Gastrocnemius medialis (tissue), 4 donors: ENCODE data around the gene CLSTN3. TPM values are rescaled to one million over a fixed set of nuclear protein-coding genes. Genes with fewer than 3 reads are reported as not detected.
"Not testable (repeated sequence)": the region's sequence is repeated elsewhere in the genome, so short reads cannot be mapped to it uniquely, and the experiment has no call there.

Source experiments
- ATAC-seq, 2 donors: fragments of 150-250 bp; one replicate each; pipeline ENCODE4 v1.9.1; 2016
- DNase-seq, 2 donors: peaks; one replicate each; pipeline ENCODE4 v3.0.0-alpha.2; 2019
- H3K27ac ChIP-seq, 4 donors: fragments of 200-600 bp; sonication (generic); 1 replicate in 1 of 4; 2 replicates in 3 of 4; pipeline ENCODE4 v1.5.1; 2016 to 2018; ENCODE audit warnings: mild to moderate bottlenecking in 2 of 4, moderate library complexity in 1 of 4
- H3K27me3 ChIP-seq, 3 donors: fragments of 200-600 bp; sonication (generic) in 2 of 3; 1 replicate in 1 of 3; 2 replicates in 2 of 3; pipeline versions ENCODE4 v1.5.1 to v1.6.0; 2016 to 2019; ENCODE audit warnings: mild to moderate bottlenecking in 1 of 3, moderate library complexity in 1 of 3
- H3K36me3 ChIP-seq, 2 donors: fragments of 200-600 bp; sonication (generic) in 1 of 2; one replicate each; pipeline ENCODE4 v1.5.1; 2017 to 2018
- H3K4me1 ChIP-seq, 2 donors: fragments of 200-600 bp; sonication (generic) in 1 of 2; one replicate each; pipeline ENCODE4 v1.5.1; 2016 to 2017; ENCODE audit warnings: mild to moderate bottlenecking in 2 of 2
- H3K4me3 ChIP-seq, 4 donors: fragments of 200-600 bp; sonication (generic) in 3 of 4; 1 replicate in 1 of 4; 2 replicates in 3 of 4; pipeline ENCODE4 v1.5.1; 2016 to 2019; ENCODE audit warnings: mild to moderate bottlenecking in 2 of 4
- H3K9me3 ChIP-seq, 3 donors: fragments of 200-600 bp; sonication (generic) in 2 of 3; 1 replicate in 1 of 3; 2 replicates in 2 of 3; pipeline ENCODE4 v1.5.1; 2016 to 2019
- CTCF ChIP-seq, 5 experiments: fragments of 450-650 bp in 3 of 5; fragments of 200-600 bp in 2 of 5; sonication (generic) in 2 of 5; IDR thresholded peaks in 4 of 5; conservative IDR thresholded peaks in 1 of 5; 1 replicate in 4 of 5; 2 replicates in 1 of 5; pipeline ENCODE4 v1.5.1; 2016 to 2019; ENCODE audit warnings: antibody characterized with exemption in 5 of 5, mild to moderate bottlenecking in 3 of 5, moderate library complexity in 3 of 5
- POLR2A ChIP-seq, 2 donors: fragments of 450-650 bp; IDR thresholded peaks; one replicate each; pipeline ENCODE4 v1.6.1; 2017; ENCODE audit warnings: antibody characterized with exemption in 2 of 2, mild to moderate bottlenecking in 2 of 2, moderate library complexity in 2 of 2
- in situ Hi-C, 4 donors: fragments of 200-750 bp; cut with MboI; loops; one replicate each; pipeline versions ENCODE4 v1.15.0 to v1.8.0; 2017; ENCODE audit warnings: low sequenced_read_pairs in 4 of 4
- intact Hi-C: fragments of 100-400 bp; cut with DNase I; formaldehyde crosslinking; loops from one replicate; pipeline ENCODE4 v1.15.1; 2023; ENCODE audit warnings: low total_unique reads
- total RNA-seq, 4 donors: library from RNA; depleted of rRNA; stranded (reverse); fragments of >200 nt; gene quantifications; one replicate each; pipeline versions ENCODE4 v1.1.0 to v1.2.3, GENCODE V29; 2016

The CLSTN3 gene
- total RNA-seq, 4 donors from 2014 or later = 1.2 to 3.5 (median 2.4) TPM

- no peak for TF ChIP-seq POLR2A (IDR thresholded peaks at IDR 0.05)
- no peak for TF ChIP-seq CTCF (IDR thresholded peaks at IDR 0.05 in 4 of 5, conservative IDR thresholded peaks at IDR 0.05 in 1 of 5)
- ATAC-seq (no peak), DNase-seq (no peak)
- H3K4me3 ChIP-seq = no peak overlapping the region
- H3K4me1 ChIP-seq = no peaks in the 10 kb centered on the region
- H3K9me3 ChIP-seq = no peaks in the 10 kb centered on the region
- H3K27ac ChIP-seq = no peak overlapping the region
- peaks cover 0 to 11% (median 9%) of the 10 kb centered on the region in 3 donors for H3K27me3 ChIP-seq
- in situ Hi-C loops = loop anchor here in 2 of 4 donors (25.0 kb wide), 1 partner anchor 861 kb away; the partner anchor contains the start of gene FOXJ2 (in 2 of the 2)
- intact Hi-C loops = no loop called here
- no peaks in the 10 kb centered on the region for H3K36me3 ChIP-seq
Measured at GRCh38 chr12:7176595-7176994, 46.4 kb downstream of the CLSTN3 start.

GRCh38 chr12:7178481-7178880 lies 48.3 kb downstream of the CLSTN3 start:
- intact Hi-C loops (no loop called here), in situ Hi-C loops (loop anchor here in 2 of 4 donors (25.0 kb wide), 1 partner anchor 859 kb away; the partner anchor contains the start of gene FOXJ2 (in 2 of the 2))
- Histone ChIP-seq H3K4me1 (no peaks in the 10 kb centered on the region), H3K9me3 (no peaks in the 10 kb centered on the region), H3K4me3 (no peak overlapping the region), H3K27ac (no peak overlapping the region), H3K36me3 (no peaks in the 10 kb centered on the region), H3K27me3 (peaks cover 0 to 9% (median 9%) of the 10 kb centered on the region in 3 donors)
- DNase-seq (no peak), ATAC-seq (no peak)
- no peak for TF ChIP-seq POLR2A (IDR thresholded peaks at IDR 0.05)
- TF ChIP-seq CTCF (IDR thresholded peaks at IDR 0.05 in 4 of 5, conservative IDR thresholded peaks at IDR 0.05 in 1 of 5) = no peak

- Histone ChIP-seq H3K27me3 (peaks cover 0 to 9% (median 4%) of the 10 kb centered on the region in 3 donors), H3K9me3 (no peaks in the 10 kb centered on the region), H3K4me1 (no peaks in the 10 kb centered on the region), H3K4me3 (no peak overlapping the region), H3K36me3 (no peaks in the 10 kb centered on the region), H3K27ac (no peak overlapping the region)
- no peak for TF ChIP-seq CTCF (IDR thresholded peaks at IDR 0.05 in 4 of 5, conservative IDR thresholded peaks at IDR 0.05 in 1 of 5)
- TF ChIP-seq POLR2A (IDR thresholded peaks at IDR 0.05) = no peak
- ATAC-seq (no peak), DNase-seq (no peak)
- intact Hi-C loops = no loop called here
- in situ Hi-C loops = loop anchor here in 2 of 4 donors (25.0 kb wide), 1 partner anchor 857 kb away; the partner anchor contains the start of gene FOXJ2 (in 2 of the 2)
Measured at GRCh38 chr12:7180685-7181084, 50.5 kb downstream of the CLSTN3 start.

GRCh38 chr12:7186058-7186457 lies 55.9 kb downstream of the CLSTN3 start:
- not testable (repeated sequence) for DNase-seq, H3K9me3 ChIP-seq, H3K27me3 ChIP-seq, H3K4me3 ChIP-seq, H3K36me3 ChIP-seq, H3K27ac ChIP-seq, ATAC-seq
- in situ Hi-C loops = loop anchor here in 2 of 4 donors (25.0 kb wide), 1 partner anchor 851 kb away; the partner anchor contains the start of gene FOXJ2 (in 2 of the 2)
- peaks cover 19% of the 10 kb centered on the region in 2 donors for H3K4me1 ChIP-seq
- intact Hi-C loops = loop anchor here (5.0 kb wide), 1 partner anchor 44 kb away; no protein-coding TSS in a partner anchor

- Histone ChIP-seq H3K27me3 (no peaks in the 10 kb centered on the region), H3K4me1 (peaks cover 20 to 21% of the 10 kb centered on the region in 2 donors), H3K36me3 (peaks cover 0 to 17% of the 10 kb centered on the region in 2 donors), H3K27ac (peak overlapping the region; percentile 90 to 96 (median 94)), H3K4me3 (peak overlapping the region; percentile 82 to 96 (median 82)), H3K9me3 (no peaks in the 10 kb centered on the region)
- TF ChIP-seq CTCF (IDR thresholded peaks at IDR 0.05 in 4 of 5, conservative IDR thresholded peaks at IDR 0.05 in 1 of 5) = peak; percentile 22 to 61 (median 47)
- TF ChIP-seq POLR2A (IDR thresholded peaks at IDR 0.05) = no peak
- peak; percentile 58 to 60 for ATAC-seq
- in situ Hi-C loops = loop anchor here in 2 of 4 donors (25.0 kb wide), 1 partner anchor 849 kb away; the partner anchor contains the start of gene FOXJ2 (in 2 of the 2)
- intact Hi-C loops = loop anchor here (1.0 to 5.0 kb wide), 3 partner anchors 46 to 316 kb away; partner anchors contain the start of gene SPSB2
- peak; percentile 17 to 58 for DNase-seq
Measured at GRCh38 chr12:7188562-7189397, 58.6 kb downstream of the CLSTN3 start.
